Ecto neural progenitor cell (in vitro differentiated cells): ENCODE data around the gene BHLHE23.

ENCODE experiments used
- DNase-seq: peaks from one replicate; pipeline ENCODE4 v3.0.0-alpha.2; 2018; ENCODE audit warnings: low spot score

BHLHE23 gene

DNA sequence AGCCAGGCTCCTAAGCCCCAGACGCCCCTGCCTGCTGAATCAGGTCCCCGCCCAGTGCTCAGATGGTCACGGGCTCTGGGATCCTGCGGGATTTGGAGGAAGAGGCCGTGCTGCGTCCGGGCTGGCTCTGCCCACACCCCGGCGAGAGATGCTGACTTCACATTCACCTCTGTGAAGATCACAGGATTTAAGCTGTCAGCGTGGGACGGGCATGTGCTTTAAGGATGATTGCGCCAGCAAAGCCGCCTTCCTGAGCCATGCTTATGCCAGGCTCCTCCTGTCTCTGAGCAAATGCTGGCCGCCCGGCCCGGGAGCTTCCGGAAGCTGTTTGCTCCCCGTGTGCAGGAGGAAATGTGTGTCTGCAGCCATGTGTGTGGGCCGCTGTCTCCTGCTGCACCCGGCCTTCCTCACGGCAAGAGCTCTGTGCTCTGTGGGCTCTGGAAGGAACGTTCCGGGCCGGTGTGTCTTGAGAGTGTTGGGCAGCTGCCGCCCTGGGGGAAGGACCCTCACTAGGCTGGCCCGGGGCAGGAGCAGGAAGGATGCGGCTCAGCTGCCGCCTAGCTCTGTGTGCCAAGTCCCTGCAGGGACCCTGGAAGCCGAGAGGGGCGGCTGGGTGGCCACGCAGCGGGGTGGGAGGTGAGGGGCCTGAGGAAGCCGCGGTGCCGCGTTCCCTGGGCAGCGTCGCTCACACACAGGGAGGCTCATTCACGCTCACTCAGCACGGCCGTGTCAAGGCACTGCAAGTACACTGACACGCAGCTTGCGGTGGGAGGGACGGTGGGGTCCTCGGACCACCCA, 19.0 kb upstream of the BHLHE23 start:
- DNase-seq: no peak

DNA sequence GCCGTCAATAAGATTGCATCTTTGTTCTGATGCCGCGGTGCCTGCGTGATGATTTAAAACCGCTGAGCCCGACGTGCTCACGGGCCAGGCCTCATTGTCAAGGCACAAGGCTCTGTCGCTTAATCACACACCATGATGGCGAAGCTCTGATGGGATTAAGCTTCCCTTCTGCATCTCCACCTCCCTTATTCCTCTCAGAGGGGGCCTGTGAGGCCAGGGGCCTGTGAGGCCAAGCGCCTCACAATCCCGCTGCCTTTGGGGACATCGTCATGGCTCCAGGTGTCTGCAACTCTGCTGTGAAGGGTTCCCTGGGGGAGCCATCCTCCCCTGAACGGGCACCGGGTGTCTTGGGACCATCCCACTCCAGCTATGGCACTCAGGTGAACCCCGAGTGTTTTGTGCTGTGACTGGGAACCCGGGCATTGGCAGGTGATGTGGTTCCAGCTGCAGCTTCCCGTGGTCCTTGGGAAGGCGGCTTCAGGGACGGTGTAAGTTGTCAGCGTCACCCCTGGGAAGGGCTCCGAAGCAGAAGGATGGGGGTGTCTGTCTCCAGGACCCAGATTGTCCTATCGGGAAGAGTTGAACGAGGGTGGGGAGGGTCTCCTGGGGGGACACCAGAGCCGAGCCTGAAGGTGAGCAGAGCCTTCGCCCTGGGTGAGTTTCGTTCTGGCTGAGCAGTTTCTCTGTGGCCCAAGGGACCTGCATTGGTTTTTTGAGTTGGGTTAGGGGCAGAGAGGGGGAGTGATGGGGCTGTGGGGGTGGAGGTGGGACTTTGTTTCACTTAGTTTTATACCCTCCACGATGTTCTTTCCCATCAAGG, 18.0 kb upstream of the BHLHE23 start:
- no peak for DNase-seq

DNA sequence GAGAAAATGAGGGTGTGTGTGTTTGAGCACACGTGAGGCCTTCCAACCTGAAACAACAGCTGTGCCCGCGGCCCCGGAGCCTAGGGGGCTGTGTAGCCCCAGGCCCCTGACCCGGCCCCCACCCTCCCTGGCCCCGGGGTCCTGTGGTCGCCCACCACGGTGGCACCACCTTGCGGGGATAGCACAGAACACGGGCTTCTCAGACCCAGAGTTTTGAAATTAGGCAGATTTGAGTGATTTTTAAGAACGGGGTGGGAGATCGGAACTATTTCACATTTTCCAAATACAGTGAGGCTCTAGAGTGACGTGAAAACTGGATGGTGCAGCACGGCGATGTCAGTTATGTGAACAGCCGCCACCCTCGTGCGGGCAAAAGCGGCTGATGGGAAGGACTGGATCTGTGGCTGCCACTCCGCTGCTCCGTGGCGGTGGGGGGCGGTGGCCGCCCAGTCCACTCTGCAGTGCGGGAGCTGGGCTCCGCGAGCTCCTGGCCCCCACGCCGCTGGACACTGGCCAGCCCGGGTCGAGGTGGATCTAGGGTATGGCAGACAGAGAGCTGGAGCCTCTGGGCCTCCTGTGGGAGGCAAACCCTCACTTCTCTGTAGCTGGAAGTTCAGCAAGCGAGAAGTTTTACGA, 17.3 kb upstream of the BHLHE23 start:
- DNase-seq: no peak

DNA sequence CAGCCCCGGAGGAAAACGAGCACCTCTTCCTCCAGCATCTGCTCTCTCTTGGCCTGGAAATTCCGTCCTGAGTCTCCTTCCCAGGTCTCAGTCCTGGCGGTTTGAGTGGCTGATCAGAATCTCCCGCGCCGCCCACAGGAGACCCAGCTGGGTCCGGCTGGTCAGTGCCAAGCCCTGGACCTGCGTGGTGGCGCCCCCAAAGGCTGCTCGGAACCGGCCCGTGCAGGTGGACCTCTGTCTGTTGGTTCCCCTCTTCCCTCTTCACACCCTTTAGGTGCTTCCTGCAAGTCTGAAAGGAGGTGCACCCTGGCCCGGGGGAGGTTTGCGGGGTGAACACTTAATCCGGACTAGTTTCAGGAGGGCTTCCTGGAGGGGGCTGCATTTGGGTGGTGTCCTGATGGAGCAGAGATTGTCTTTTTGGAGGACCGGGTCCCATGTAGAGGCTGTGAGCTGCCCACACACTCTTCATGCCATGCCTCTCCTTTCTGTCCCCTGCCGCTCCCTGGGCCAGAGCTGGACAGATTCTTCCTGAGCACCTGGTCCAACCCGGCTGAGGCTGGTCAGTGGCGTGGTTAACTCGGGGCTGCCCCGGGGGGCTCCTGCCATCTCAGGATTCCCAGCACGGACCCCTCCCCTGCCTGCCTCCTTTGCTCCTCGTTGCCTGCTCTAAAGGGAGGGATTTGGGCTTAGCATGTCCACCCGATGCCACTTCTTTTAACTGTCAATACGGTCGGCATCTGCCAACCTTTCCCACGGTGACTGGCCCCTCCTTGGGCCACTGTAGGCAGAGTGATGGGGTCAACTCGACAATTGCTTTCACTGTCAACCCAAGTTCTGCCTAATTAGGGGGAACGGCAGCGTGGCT, 16.5 kb upstream of the BHLHE23 start:
- DNase-seq: no peak

DNA sequence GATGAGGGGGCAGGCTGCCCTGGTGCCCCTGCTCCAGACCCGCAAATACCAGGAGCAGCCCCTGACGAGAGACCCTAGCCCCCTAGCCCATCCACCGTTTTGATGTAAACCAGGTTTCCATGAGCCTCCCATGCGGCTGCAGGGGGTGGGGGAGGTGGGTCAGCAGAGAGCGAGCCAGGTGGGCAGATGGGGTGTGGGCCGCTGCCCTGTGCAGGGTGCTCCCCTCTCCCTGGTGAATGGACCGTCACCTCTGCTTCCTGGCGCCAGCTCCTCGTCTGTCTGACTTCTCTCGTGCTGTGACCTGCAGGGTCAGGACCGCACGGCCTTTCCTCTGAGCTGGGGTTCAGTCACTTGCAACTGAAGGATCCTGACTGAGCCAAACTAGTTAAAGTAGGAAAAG, 15.7 kb upstream of the BHLHE23 start:
- no peak for DNase-seq

DNA sequence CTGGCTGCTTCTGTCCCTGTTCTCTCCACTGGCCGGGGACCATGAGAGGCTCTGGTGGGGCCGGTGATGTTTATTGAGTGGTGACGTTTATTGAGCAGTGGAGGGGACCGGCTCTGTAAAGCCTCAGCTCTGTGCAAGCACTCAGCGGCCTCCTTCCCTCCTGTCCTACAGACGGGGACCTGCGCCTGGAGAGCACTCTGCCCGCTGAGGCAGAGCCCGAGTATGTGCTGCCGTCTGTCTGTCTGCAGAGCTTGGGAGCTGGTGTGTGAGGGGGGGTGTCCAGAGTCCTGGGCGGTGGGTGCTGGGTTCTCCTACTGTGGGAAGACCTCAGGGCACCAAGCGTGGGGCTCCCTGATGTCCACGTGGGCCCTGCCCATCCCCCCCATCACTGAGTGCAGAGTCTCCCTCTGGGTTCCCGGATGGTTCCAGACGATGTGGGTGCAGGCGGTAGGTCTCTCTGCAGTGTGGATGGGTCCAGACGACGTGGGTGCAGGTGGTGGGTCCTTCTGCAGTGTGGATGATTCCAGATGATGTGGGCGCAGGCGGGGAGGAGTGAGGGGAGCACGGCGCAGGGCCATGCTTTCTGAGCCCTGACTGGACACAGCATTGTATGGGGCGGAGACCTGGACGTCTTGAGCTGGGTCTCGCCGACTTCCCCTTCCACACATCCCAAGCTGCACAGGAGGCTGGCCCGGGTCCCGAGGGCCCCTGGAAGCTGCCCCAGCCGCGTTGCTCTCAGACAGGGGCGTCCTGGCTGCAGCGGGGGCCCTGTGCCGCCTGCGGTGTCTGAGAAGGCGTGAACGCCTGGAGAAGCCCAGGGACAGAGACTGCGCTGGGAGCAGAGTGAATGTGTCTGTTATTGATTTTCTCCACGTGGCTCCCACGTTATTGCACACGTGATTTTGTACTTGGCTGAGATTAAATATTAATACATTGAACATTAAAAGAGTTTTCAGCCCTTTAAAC, 14.9 kb upstream of the BHLHE23 start:
- no peak for DNase-seq

DNA sequence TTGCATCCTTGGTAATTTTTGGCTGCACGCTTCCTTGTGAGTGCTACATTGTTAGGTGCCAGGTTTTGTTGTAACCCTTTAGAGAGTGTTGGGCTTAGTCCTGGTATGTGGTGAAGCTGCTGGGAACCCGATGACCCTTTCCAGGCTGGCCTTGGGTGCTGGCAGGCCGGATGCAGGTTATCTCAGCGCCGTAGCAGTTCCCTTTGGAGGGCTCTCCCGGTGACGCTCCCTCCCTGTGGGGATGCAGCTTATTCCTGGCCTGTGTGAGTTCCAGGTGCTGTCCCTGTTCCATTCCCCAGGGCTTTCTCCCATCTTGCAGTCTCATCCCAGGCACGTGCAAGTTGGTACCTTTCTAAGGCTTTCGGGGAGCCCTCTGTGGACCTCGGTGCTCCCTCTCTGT, 13.9 kb upstream of the BHLHE23 start:
- DNase-seq: no peak

DNA sequence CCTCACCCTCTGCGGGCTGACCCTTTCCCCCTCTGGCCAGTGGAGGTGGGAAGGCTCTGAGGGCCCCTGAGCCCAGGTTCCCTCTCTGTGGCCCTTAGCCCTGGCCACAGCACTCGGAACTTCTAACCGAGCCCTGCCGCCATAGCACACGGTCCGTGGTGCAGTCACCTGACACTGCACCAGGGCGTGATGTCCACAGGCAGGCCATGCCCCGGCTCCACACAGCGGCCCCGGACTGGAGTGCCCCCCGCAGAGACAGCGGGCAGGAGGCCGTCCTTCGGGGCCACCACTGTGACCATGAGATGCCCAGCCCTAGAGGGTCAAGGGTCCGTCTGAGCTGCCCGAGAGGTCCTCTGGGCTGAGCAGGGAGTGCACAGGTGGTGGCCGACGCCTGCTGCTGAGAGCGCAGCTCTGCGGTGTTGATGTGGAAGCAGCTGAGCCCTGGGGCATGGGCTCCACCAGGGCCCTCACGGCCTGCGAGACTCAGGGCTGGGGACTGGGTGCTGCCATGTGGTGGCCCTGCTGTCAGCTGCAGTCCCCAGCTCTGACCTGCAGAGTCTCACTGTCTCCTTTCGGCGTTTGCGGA, 11.2 kb upstream of the BHLHE23 start:
- DNase-seq: no peak

DNA sequence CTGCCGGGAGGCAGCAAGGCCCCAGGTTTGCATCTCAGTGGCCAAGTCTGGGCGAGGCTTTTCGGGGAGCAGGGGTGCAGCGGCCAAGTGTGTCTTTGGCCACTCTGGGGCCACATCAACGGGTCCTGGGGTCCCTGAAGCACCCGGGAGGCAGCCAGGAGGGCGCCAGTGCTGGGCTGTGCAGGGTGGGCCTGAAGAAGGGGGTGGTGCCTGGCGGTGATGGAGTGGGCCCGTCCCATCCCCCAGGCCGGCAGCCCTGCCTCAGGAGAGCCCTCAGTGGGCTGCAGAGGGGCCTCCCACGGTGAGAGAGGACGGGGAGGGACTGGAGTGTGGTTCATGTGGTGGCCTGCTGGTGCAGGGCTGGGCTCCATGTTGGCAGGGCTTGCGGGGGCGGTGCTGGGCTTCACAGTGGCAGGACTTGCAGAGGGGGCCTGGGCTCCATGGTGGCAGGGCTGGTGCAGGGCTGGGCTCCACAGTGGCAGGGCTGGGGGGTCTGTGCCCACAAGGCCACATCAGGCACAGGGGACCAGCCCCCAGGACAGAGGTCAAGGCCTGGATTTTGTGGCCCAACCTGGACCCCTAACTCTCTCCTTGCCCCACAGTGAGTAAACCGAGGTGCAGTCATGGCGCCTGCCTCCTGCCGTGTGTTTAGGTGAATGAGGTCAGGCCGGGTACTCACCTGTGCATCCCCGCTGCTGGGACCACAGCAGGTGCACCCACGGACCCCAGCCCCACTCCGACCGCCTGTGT, 10.5 kb upstream of the BHLHE23 start:
- DNase-seq: no peak

DNA sequence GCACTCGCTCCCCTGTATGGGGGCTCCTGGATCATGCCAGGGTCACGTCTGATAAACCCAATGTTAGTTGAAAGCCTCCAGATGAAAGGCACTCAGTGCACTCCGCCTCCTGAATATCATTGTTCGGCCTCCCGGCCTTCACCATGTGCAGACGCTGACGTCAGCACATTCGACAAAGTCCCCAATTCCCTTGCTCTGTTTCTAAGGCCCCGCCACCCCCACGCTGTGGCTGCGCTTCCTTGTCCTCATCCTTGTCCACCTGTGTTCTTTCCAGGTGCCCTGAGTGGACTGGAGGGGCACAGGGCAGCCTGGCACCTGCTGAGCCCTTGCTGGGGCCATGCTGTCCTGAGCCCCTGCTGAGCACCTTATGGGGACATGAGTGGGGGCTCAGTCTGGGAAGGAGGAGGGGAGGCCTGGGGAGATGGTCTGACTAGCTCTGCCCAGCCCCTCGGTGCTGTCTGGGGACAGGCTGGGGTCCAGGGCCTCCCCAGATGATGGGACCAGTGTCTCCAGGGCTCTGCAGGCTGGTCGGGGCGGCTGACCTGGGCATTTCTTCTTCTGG, 9.8 kb upstream of the BHLHE23 start:
- DNase-seq: no peak

DNA sequence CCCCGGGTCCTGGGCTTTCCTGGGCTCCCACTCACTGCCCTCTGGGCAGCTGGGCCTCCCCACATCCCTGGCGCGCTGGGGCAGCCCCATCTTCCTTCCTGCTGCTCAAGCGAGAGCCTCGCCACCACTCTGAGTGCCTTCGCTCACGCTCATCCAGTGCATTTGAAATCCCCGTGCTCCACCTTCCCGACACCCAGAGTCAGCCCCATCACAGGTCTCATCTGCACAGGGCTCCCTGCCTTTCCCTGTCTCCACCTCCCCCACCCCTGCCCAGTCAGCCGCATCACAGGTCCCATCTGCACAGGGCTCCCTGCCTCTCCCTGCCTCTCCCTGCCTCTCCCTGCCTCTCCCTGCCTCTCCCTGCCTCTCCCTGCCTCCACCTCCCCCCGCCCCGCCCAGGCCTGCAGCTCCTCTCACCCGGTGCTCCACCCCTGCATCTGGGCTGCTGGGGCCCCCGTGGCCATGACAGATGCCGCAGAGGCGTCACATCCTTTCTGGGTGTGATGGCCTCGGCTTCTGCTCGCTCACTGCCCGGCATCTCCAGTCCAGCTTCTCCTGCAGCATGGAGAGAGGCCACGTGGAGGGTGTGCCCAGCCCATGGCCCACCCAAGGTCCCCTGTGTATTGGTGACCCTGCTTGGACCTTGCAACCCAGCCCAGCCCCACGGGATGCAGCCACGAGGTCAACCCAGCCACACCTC, 9.0 kb upstream of the BHLHE23 start:
- DNase-seq: no peak

DNA sequence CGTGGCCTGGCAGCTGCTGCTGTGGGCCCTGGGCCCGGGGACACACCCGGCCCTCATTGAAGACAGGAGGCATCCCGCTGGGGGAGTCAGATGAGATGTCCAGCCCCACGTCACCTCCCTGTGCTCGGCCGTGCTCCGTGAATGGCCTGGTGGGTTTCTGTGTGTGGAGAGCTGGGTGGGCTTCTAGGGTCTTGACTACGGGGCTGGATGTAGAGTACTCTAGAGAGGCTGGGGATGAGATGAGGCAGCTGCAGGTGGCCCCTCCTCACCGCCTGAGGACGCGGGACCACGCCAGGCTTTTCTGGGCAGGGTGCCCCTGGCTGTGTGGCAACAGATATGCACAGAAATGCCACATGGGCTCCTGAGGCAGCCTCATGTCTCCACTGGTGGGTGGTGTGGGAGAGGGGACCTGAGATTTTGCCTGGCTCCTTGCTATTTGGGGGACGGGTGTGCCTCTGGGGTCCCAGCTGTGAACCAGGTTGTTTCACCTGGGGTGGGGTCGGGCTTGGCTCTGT, 8.4 kb upstream of the BHLHE23 start:
- no peak for DNase-seq

DNA sequence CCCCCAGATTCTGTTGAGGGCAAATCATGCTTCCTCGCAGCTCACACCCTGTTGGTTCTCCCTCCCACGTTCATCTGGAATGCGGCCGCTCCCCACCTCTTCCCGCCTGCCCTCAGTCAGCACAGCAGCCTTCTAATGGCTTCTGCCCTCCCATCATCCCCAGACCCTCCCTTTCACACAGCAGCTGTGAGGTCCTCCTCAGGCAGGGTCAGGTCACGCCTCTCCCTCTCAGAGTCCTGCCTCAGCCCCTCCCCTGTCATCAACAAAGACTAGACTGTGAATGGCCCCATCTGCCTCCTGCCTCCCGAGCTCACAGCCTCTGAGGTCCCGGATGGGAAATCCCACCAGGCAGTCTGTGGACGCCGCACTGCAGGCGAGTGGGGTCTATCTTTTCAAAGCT, 7.9 kb upstream of the BHLHE23 start:
- peak; percentile 91 for DNase-seq

DNA sequence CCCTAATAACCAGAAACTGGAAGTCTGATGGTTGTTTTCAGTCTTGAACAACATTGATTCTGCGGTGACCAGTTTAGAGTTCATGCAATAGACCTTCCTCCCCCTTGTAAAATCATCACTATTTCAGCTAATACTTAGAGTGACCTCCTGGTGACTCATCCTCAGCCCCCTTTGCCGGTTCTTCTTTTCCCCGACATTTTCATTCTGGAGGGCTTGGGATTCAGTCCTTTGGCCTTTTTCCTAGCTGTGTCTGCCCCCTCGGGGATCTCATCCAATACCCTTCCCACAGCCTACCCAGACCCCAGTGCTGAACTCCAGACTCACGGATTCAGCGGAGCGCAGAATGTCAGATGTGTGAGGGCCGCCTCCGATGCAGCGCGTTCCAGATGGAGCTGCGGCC, 7.5 kb upstream of the BHLHE23 start:
- no peak for DNase-seq

DNA sequence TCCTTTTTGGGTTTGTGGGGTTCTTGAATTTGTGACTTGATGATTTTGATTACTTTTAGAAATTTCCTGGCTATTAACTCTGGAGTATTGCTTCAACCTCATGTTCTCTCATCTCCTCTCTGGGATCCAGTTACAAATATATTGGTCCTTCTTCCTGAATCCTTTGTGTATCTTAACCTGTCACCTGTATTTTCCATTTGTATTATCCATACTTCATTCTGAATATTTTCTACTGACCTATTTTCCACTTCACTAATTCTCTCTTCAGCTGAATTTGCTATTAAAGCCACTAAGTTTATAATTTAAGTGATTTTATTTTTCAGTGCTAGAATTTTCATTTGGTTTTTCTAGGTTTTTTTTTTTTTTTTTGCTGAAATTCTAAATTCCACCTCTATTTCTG, 6.4 kb upstream of the BHLHE23 start:
- DNase-seq: no peak

DNA sequence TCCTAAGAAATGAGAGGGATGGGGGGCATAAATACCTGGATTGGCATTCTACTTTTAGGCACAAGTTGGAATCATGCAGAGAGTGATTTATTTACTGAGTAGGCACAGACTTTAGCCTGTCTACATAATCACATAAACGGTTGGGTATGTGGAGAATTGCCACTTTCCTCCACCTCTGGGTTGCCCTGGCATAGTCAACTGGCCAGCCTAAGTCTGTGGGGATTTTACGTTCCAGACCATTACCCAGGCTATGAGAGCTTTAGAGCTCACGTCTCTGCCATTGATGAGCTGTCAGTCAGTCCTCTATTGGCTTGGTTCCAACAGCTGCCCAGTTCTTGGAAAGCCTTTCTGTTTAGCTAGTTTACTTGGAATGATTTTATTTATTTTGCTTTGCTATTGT, 5.0 kb upstream of the BHLHE23 start:
- DNase-seq: no peak

DNA sequence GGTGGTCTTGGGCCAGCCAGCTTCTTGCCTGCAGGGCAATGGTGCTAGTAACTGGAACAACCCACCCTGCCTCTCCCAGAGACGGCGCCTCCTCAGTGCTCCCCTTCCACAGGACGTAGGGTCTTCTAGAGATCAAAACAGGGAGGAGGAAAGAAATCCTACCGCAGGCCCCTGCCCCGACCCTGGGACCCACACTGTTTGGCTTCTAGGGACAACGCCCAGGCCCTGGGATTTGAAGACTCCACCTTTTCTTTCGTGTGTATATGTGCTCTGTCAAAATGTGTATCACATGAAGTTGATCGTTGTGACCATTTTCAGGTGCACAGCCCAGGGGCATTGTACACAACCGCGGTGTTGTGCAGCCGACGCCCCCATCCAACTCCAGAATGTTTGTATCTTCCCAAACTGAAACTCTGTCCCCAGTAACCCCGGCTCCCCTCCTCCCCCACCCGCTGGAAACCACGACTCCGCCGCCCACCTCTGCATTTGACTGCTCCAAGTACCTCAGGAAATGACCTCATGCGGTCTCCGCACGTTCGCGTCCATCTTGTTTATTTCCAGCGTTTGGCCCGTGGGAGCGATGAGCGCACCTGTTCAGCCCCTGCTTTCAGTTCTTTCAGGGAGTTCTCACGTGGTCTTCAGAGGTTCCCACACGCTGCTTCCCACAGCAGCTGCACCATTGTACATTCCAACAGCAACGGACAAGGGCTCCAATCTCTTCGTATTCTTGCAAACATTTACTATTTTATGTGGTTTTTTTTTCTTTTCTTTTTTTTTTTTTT, 3.4 kb upstream of the BHLHE23 start:
- no peak for DNase-seq
